HepG2 (cell line): Measurements from ENCODE around the gene GAS2. TPM values are rescaled to one million over a fixed set of nuclear protein-coding genes. Genes with fewer than 3 reads are reported as not detected.

ENCODE experiments used
- ARNT2 ChIP-seq: sonication (generic); formaldehyde crosslinking; IDR thresholded peaks from 2 replicates; pipeline ENCODE4 v1.8.0; 2022; ENCODE audit warnings: mild to moderate bottlenecking, low read depth, missing genetic modification reagents, moderate library complexity
- ARNTL ChIP-seq: sonication (generic); formaldehyde crosslinking; IDR thresholded peaks from 2 replicates; pipeline ENCODE4 v1.4.0; 2020; ENCODE audit warnings: mild to moderate bottlenecking, missing genetic modification reagents
- ASH2L ChIP-seq: fragments of 300-600, 200-600 bp; sonication (generic); IDR thresholded peaks from 2 replicates; pipeline ENCODE4 v1.7.0; 2017; ENCODE audit warnings: low read depth, mild to moderate bottlenecking, moderate library complexity, mixed read lengths, low read length; ENCODE audit not compliant: insufficient read length
- BRCA1 ChIP-seq: sonication (generic); formaldehyde crosslinking; IDR thresholded peaks from 2 replicates; pipeline ENCODE4 v1.4.0; 2020; ENCODE audit warnings: missing genetic modification reagents
- ESRRA ChIP-seq: sonication (generic); formaldehyde crosslinking; IDR thresholded peaks from 2 replicates; pipeline ENCODE4 v1.5.1; 2020; ENCODE audit warnings: mild to moderate bottlenecking, low read depth, missing genetic modification reagents
- ETV5 ChIP-seq: IDR thresholded peaks from 2 replicates; pipeline ENCODE4 v1.6.1; 2018; ENCODE audit warnings: missing biosample characterization, missing genetic modification reagents, inconsistent platforms, borderline replicate concordance
- GABPB1 ChIP-seq: IDR thresholded peaks from 2 replicates; pipeline ENCODE4 v1.6.1; 2016; ENCODE audit warnings: mild to moderate bottlenecking, missing genetic modification reagents, moderate library complexity, missing compliant biosample characterization
- HNRNPUL1 ChIP-seq: fragments of 200-400 bp; formaldehyde crosslinking; IDR thresholded peaks from 2 replicates; pipeline ENCODE4 v1.6.1; 2017; ENCODE audit warnings: low read depth, mild to moderate bottlenecking, low read length, moderate library complexity
- NFYC ChIP-seq: IDR thresholded peaks from 2 replicates; pipeline ENCODE4 v1.6.1; 2016; ENCODE audit warnings: missing genetic modification reagents, missing compliant biosample characterization
- NR2F2 ChIP-seq: IDR thresholded peaks from 2 replicates; pipeline ENCODE4 v1.6.1; 2012; ENCODE audit warnings: low read depth, inconsistent platforms, borderline replicate concordance
- PHF20 ChIP-seq: sonication (generic); formaldehyde crosslinking; IDR thresholded peaks from 2 replicates; pipeline ENCODE4 v1.5.0; 2020; ENCODE audit warnings: mild to moderate bottlenecking, missing genetic modification reagents
- REXO4 ChIP-seq: sonication (generic); formaldehyde crosslinking; IDR thresholded peaks from 2 replicates; pipeline ENCODE4 v1.8.0; 2022; ENCODE audit warnings: missing genetic modification reagents, mild to moderate bottlenecking, borderline replicate concordance
- SNRNP70 ChIP-seq: fragments of 200-400 bp; formaldehyde crosslinking; IDR thresholded peaks from 2 replicates; pipeline ENCODE4 v1.6.1; 2017; ENCODE audit warnings: mild to moderate bottlenecking, low read depth, low read length, moderate library complexity
- TOE1 ChIP-seq: sonication (generic); formaldehyde crosslinking; IDR thresholded peaks from 2 replicates; pipeline ENCODE4 v1.4.0; 2020; ENCODE audit warnings: mild to moderate bottlenecking, missing genetic modification reagents
- U2AF1 ChIP-seq: fragments of 200-400 bp; formaldehyde crosslinking; optimal IDR thresholded peaks from 2 replicates; pipeline ENCODE3; 2017; ENCODE audit warnings: mild to moderate bottlenecking, low read depth, low read length
- ZBTB21 ChIP-seq: sonication (generic); formaldehyde crosslinking; IDR thresholded peaks from 2 replicates; pipeline ENCODE4 v1.4.0; 2020; ENCODE audit warnings: missing genetic modification reagents
- ZBTB3 ChIP-seq: sonication (generic); formaldehyde crosslinking; IDR thresholded peaks from 2 replicates; pipeline ENCODE4 v1.4.0; 2020; ENCODE audit warnings: low read depth, mild to moderate bottlenecking, moderate library complexity, missing genetic modification reagents, borderline replicate concordance
- ZMYM2 ChIP-seq: sonication (generic); formaldehyde crosslinking; IDR thresholded peaks from 2 replicates; pipeline ENCODE4 v1.8.0; 2022; ENCODE audit warnings: mild to moderate bottlenecking, missing genetic modification reagents
- ZNF430 ChIP-seq: sonication (generic); formaldehyde crosslinking; IDR thresholded peaks from 2 replicates; pipeline ENCODE4 v1.9.0; 2021; ENCODE audit warnings: mild to moderate bottlenecking, missing genetic modification reagents
- ZNF773 ChIP-seq: sonication (generic); formaldehyde crosslinking; IDR thresholded peaks from 2 replicates; pipeline ENCODE4 v1.4.0; 2020; ENCODE audit warnings: missing genetic modification reagents, borderline replicate concordance
- ZZZ3 ChIP-seq: sonication (generic); formaldehyde crosslinking; IDR thresholded peaks from 2 replicates; pipeline ENCODE4 v1.4.0; 2020; ENCODE audit warnings: missing genetic modification reagents, mild to moderate bottlenecking, borderline replicate concordance
- polyA plus RNA-seq, 8 experiments: library from polyadenylated mRNA; depleted of rRNA in 3 of 8; stranded (reverse) in 7 of 8; unstranded in 1 of 8; fragments of >200 nt; fragmentation: Illumina TruSeq in 4 of 8; extraction: Trizol in 4 of 8; gene quantifications; 2 replicates each; pipeline versions ENCODE4 v1.2.1 to v1.2.3, GENCODE V29; 2011 to 2016; ENCODE audit warnings: low read depth in 4 of 8, missing spikeins in 1 of 8, mixed read lengths in 1 of 8; ENCODE audit not compliant: insufficient read depth in 1 of 8
- total RNA-seq, 5 experiments: library from RNA; depleted of rRNA; stranded (reverse); fragments of >200 nt; fragmentation: Illumina TruSeq; extraction: Trizol; gene quantifications; 2 replicates each; pipeline ENCODE4 v1.2.3, GENCODE V29; 2016; ENCODE audit warnings: low read depth in 1 of 5
- TF ChIP-seq, protein P1 (sequence below): sonication (generic); formaldehyde crosslinking; IDR thresholded peaks from 2 replicates; pipeline ENCODE4 v1.8.1; 2023; ENCODE audit warnings: mild to moderate bottlenecking, missing genetic modification reagents
- TF ChIP-seq, protein P2 (sequence below): sonication (generic); formaldehyde crosslinking; IDR thresholded peaks from 2 replicates; pipeline ENCODE4 v1.8.1; 2023; ENCODE audit warnings: mild to moderate bottlenecking, inconsistent platforms, moderate library complexity, missing genetic modification reagents, borderline replicate concordance
- TF ChIP-seq, protein P3 (sequence below): sonication (generic); formaldehyde crosslinking; IDR thresholded peaks from 2 replicates; pipeline ENCODE4 v1.4.0; 2020; ENCODE audit warnings: low read depth, missing genetic modification reagents

The GAS2 gene
- total and polyA plus RNA-seq, 2 of the 13 experiments (the other 11 are each of a cell fraction or from before 2014, with no cell fraction given) = 26.0 to 85.1 TPM

DNA sequence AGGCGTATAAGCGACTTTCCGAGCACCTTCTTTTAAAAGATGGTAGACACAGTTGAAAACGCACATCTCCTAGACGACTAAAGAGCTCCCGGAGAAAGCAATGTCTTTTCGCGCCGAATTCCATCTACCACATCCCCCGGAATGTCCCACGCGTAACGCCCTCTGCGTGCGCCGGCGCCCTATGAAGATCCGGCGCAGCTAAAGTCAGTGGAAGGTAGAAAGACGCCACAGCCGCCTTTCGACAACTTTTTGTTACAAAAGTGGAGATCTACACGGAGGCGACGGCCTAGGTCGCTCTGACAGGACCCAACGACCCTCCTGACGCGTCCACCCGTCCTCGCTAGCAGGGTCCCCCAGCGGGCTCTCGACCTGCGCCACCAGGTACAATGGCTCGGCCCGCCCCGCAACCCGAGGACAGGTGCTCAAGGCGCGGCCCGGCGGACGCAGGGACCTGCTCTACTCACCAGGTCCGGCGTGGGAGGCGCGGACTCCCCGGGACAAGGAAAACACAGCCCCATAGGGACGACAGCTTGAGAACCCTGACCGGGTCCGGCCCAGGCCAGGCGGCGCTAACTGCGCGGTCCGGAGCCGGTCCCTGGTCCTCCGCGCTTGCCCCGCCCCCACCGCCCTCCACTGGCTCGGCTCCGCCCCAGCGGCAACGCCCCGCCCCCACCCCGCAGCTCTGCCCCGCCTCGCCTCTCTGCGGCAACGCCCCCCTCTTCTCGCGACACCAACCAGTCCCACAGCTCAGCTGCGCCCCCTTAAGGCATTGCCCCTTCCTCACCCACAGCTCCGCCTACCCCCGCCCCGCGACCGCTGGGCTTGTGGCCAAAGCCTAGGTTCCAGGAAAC, 163.0 kb downstream of the GAS2 start, which contains the start of gene SVIP (continued):
- TF ChIP-seq ETV5 (CRISPR knock-in tag) (peak; percentile 53; the same call in 1 of the 2 replicates), SNRNP70 (no peak), BRCA1 (CRISPR knock-in tag) (no peak), ARNT2 (no peak), ZNF773 (CRISPR knock-in tag) (0 out of 2 replicates have a peak, but pooled peaks have one; percentile 38), ZBTB21 (CRISPR knock-in tag) (no peak), REXO4 (CRISPR knock-in tag) (no peak), TOE1 (CRISPR knock-in tag) (no peak), GABPB1 (peak; percentile 72), ZMYM2 (CRISPR knock-in tag) (no peak), ZNF430 (peak; percentile 78; the same call in 1 of the 2 replicates), ZBTB3 (CRISPR knock-in tag) (no peak), ESRRA (no peak), NFYC (no peak), U2AF1 (no peak), ASH2L (peak; percentile 81), NR2F2 (no peak), ARNTL (CRISPR knock-in tag) (no peak), HNRNPUL1 (no peak), PHF20 (CRISPR knock-in tag) (0 out of 2 replicates have a peak, but pooled peaks have one; percentile 24), ZZZ3 (CRISPR knock-in tag) (no peak; the same call in 1 of the 2 replicates)
- TF ChIP-seq, protein P1, sequence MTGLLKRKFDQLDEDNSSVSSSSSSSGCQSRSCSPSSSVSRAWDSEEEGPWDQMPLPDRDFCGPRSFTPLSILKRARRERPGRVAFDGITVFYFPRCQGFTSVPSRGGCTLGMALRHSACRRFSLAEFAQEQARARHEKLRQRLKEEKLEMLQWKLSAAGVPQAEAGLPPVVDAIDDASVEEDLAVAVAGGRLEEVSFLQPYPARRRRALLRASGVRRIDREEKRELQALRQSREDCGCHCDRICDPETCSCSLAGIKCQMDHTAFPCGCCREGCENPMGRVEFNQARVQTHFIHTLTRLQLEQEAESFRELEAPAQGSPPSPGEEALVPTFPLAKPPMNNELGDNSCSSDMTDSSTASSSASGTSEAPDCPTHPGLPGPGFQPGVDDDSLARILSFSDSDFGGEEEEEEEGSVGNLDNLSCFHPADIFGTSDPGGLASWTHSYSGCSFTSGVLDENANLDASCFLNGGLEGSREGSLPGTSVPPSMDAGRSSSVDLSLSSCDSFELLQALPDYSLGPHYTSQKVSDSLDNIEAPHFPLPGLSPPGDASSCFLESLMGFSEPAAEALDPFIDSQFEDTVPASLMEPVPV (CRISPR knock-in tag) = no peak
- TF ChIP-seq, protein P2, sequence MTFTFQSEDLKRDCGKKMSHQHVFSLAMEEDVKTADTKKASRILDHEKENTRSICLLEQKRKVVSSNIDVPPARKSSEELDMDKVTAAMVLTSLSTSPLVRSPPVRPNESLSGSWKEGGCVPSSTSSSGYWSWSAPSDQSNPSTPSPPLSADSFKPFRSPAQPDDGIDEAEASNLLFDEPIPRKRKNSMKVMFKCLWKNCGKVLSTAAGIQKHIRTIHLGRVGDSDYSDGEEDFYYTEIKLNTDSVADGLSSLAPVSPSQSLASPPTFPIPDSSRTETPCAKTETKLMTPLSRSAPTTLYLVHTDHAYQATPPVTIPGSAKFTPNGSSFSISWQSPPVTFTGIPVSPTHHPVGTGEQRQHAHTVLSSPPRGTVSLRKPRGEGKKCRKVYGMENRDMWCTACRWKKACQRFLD (CRISPR knock-in tag) = no peak
- TF ChIP-seq, protein P3, sequence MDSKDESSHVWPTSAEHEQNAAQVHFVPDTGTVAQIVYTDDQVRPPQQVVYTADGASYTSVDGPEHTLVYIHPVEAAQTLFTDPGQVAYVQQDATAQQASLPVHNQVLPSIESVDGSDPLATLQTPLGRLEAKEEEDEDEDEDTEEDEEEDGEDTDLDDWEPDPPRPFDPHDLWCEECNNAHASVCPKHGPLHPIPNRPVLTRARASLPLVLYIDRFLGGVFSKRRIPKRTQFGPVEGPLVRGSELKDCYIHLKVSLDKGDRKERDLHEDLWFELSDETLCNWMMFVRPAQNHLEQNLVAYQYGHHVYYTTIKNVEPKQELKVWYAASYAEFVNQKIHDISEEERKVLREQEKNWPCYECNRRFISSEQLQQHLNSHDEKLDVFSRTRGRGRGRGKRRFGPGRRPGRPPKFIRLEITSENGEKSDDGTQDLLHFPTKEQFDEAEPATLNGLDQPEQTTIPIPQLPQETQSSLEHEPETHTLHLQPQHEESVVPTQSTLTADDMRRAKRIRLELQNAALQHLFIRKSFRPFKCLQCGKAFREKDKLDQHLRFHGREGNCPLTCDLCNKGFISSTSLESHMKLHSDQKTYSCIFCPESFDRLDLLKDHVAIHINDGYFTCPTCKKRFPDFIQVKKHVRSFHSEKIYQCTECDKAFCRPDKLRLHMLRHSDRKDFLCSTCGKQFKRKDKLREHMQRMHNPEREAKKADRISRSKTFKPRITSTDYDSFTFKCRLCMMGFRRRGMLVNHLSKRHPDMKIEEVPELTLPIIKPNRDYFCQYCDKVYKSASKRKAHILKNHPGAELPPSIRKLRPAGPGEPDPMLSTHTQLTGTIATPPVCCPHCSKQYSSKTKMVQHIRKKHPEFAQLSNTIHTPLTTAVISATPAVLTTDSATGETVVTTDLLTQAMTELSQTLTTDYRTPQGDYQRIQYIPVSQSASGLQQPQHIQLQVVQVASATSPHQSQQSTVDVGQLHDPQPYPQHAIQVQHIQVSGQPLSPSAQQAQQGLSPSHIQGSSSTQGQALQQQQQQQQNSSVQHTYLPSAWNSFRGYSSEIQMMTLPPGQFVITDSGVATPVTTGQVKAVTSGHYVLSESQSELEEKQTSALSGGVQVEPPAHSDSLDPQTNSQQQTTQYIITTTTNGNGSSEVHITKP (CRISPR knock-in tag) = peak; percentile 66; the same call in 1 of the 2 replicates
